GM12878 (cell line): Measurements from ENCODE around the gene ORC4. TPM values are rescaled to one million over a fixed set of nuclear protein-coding genes. Genes with fewer than 3 reads are reported as not detected.

Experiments used
- ATF7 ChIP-seq: fragments of 450-650 bp; IDR thresholded peaks from 2 replicates; pipeline ENCODE4 v1.6.1; 2016; ENCODE audit warnings: low read depth, mild to moderate bottlenecking
- CREB1 ChIP-seq: IDR thresholded peaks from 2 replicates; pipeline ENCODE4 v1.6.1; 2012; ENCODE audit warnings: low read depth, mild to moderate bottlenecking, inconsistent platforms
- DPF2 ChIP-seq: fragments of 450-650 bp; IDR thresholded peaks from 2 replicates; pipeline ENCODE4 v1.6.1; 2017; ENCODE audit warnings: mild to moderate bottlenecking
- EP300 ChIP-seq, 2 experiments: fragments of 150-350 bp in 1 of 2; IDR thresholded peaks; 2 replicates each; pipeline ENCODE4 v1.6.1; 2011 to 2012; ENCODE audit warnings: low read depth in 2 of 2, low read length in 2 of 2, borderline replicate concordance in 1 of 2, improper control_type of control experiment in 1 of 2, inconsistent platforms in 1 of 2; ENCODE audit not compliant: control insufficient read depth in 1 of 2
- ESRRA ChIP-seq: IDR thresholded peaks from 2 replicates; pipeline ENCODE4 v1.6.1; 2012; ENCODE audit warnings: mild to moderate bottlenecking, low read length, improper control_type of control experiment
- FOXM1 ChIP-seq: IDR thresholded peaks from 2 replicates; pipeline ENCODE4 v1.6.1; 2012; ENCODE audit warnings: low read depth, mild to moderate bottlenecking, inconsistent platforms, low read length, moderate library complexity
- MYC ChIP-seq: IDR thresholded peaks from 2 replicates; pipeline ENCODE4 v1.6.1; 2011; ENCODE audit warnings: mild to moderate bottlenecking, low read length, moderate library complexity, inconsistent platforms; ENCODE audit not compliant: insufficient read depth, insufficient replicate concordance, insufficient read length, severe bottlenecking
- NBN ChIP-seq: fragments of 450-650 bp; IDR thresholded peaks from 2 replicates; pipeline ENCODE4 v1.6.1; 2016
- NFIC ChIP-seq: IDR thresholded peaks from 2 replicates; pipeline ENCODE4 v1.6.1; 2012; ENCODE audit warnings: low read depth, mild to moderate bottlenecking, inconsistent platforms, low read length, moderate library complexity
- NFXL1 ChIP-seq: fragments of 450-650 bp; IDR thresholded peaks from 2 replicates; pipeline ENCODE4 v1.6.1; 2017; ENCODE audit warnings: antibody characterized with exemption, mild to moderate bottlenecking, borderline replicate concordance
- PAX5 ChIP-seq: IDR thresholded peaks from 2 replicates; pipeline ENCODE4 v1.6.1; 2011; ENCODE audit warnings: low read depth, low read length, borderline replicate concordance
- PBX3 ChIP-seq: IDR thresholded peaks from 2 replicates; pipeline ENCODE4 v1.6.1; 2011; ENCODE audit warnings: mild to moderate bottlenecking, low read depth, low read length, moderate library complexity; ENCODE audit not compliant: insufficient replicate concordance
- RB1 ChIP-seq: fragments of 450-650 bp; formaldehyde crosslinking; IDR thresholded peaks from 2 replicates; pipeline ENCODE4 v1.6.1; 2017; ENCODE audit warnings: mild to moderate bottlenecking, borderline replicate concordance
- SMAD1 ChIP-seq: fragments of 450-650 bp; IDR thresholded peaks from 2 replicates; pipeline ENCODE4 v1.6.1; 2018; ENCODE audit warnings: mild to moderate bottlenecking, low read depth; ENCODE audit not compliant: partially characterized antibody
- SMARCA5 ChIP-seq: fragments of 450-650 bp; IDR thresholded peaks from 2 replicates; pipeline ENCODE4 v1.6.1; 2017; ENCODE audit warnings: mild to moderate bottlenecking
- SPI1 ChIP-seq: IDR thresholded peaks from 2 replicates; pipeline ENCODE4 v1.6.1; 2011; ENCODE audit warnings: low read depth, mild to moderate bottlenecking, low read length, moderate library complexity, borderline replicate concordance; ENCODE audit not compliant: insufficient read depth
- ZBTB11 ChIP-seq: fragments of 450-650 bp; formaldehyde crosslinking; IDR thresholded peaks from 2 replicates; pipeline ENCODE4 v1.5.0; 2022; ENCODE audit warnings: mild to moderate bottlenecking, missing genetic modification characterization
- ZNF24 ChIP-seq: fragments of 450-650 bp; IDR thresholded peaks from 2 replicates; pipeline ENCODE4 v1.6.1; 2017; ENCODE audit warnings: antibody characterized with exemption, mild to moderate bottlenecking
- polyA plus RNA-seq, 11 experiments: library from polyadenylated mRNA; depleted of rRNA in 4 of 11; unstranded in 6 of 11; stranded (reverse) in 5 of 11; fragments of >200 nt; fragmentation: Nextera tagmentation in 4 of 11; fragmentation: Illumina TruSeq in 1 of 11; extraction: Ambion mirVana in 4 of 11; extraction: Trizol in 1 of 11; gene quantifications; 1 replicate in 1 of 11; 2 replicates in 10 of 11; pipeline versions ENCODE4 v1.2.1 to v1.2.3, GENCODE V29; 2011 to 2016; ENCODE audit warnings: inconsistent platforms in 2 of 11, missing spikeins in 2 of 11, low read depth in 1 of 11
- total RNA-seq, 4 experiments: library from RNA; depleted of rRNA in 3 of 4; stranded (reverse); fragments of >200 nt in 3 of 4; fragmentation: Illumina TruSeq in 1 of 4; extraction: Trizol in 1 of 4; gene quantifications; 2 replicates each; pipeline versions ENCODE4 v1.2.1 to v1.2.3, GENCODE V29; 2013 to 2021

Gene ORC4
- total and polyA plus RNA-seq, 10 of the 15 experiments (the other 5 are each of a cell fraction or from before 2014, with no cell fraction given) = 25.7 to 71.3 (median 52.1) TPM

- TF ChIP-seq ZNF24 (no peak), ZBTB11 (CRISPR knock-in tag) (no peak), NFXL1 (no peak), SMARCA5 (no peak), NBN (0 out of 2 replicates have a peak, but pooled peaks have one; percentile 54), FOXM1 (0 out of 2 replicates have a peak, but pooled peaks have one; percentile 15), CREB1 (no peak), EP300 (IDR thresholded peaks at IDR 0.05; ENCODE audit: borderline replicate concordance in 1 of 2, control insufficient read depth in 1 of 2, low read depth in 2 of 2, low read length in 2 of 2) (no peak), ESRRA (no peak), SMAD1 (peak; percentile 16), RB1 (0 out of 2 replicates have a peak, but pooled peaks have one; percentile 17), ATF7 (no peak), MYC (no peak), SPI1 (no peak), PAX5 (no peak), NFIC (peak; percentile 52; the same call in 1 of the 2 replicates), DPF2 (no peak), PBX3 (no peak)
Observed at GRCh38 chr2:148021059-148021861, 723 bp upstream of the ORC4 start, which contains the start of gene MBD5 (continued).
